Right renal cortex interstitium (tissue), 3 donors: Measurements from ENCODE around the gene OBSCN. TPM values are rescaled to one million over a fixed set of nuclear protein-coding genes. Genes with fewer than 3 reads are reported as not detected.

Experiments used
- DNase-seq, 3 donors: peaks; one replicate each; pipeline ENCODE4 v3.0.0-alpha.2; 2013; ENCODE audit warnings: low read depth in 3 of 3, low spot score in 2 of 3
- polyA plus RNA-seq, 3 donors: library from polyadenylated mRNA; unstranded; fragments of 120-200 nt; gene quantifications; one replicate each; pipeline ENCODE4 v1.2.1, GENCODE V29; 2013; ENCODE audit not compliant: insufficient read length in 3 of 3

Gene OBSCN
- polyA plus RNA-seq, 3 donors: 20.2 to 22.0 (median 20.9) TPM

DNA sequence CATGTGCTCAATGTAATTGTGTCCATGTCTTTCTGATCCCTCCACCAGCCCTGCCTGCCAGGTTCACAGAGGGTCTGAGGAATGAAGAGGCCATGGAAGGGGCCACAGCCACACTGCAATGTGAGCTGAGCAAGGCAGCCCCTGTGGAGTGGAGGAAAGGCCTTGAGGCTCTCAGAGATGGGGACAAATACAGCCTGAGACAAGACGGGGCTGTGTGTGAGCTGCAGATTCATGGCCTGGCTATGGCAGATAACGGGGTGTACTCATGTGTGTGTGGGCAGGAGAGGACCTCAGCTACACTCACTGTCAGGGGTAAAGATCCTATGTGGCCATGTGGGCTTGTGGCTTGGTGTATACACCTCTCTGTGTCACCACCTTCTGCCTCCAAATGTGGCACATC is 91.4 kb downstream of the OBSCN start:
- no peak for DNase-seq

DNA sequence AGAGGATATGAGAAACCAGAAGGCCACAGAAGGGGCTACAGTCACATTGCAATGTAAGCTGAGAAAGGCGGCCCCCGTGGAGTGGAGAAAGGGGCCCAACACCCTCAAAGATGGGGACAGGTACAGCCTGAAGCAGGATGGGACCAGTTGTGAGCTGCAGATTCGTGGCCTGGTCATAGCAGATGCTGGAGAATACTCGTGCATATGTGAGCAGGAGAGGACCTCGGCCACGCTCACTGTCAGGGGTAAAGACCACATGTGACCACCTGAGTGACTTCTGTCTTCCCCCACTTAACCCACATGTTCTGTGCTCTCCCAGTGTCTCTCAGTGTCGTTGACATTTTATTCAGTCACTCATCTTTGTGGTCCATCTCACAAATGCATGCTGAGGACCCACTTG is 92.1 kb downstream of the OBSCN start:
- DNase-seq: no peak

DNA sequence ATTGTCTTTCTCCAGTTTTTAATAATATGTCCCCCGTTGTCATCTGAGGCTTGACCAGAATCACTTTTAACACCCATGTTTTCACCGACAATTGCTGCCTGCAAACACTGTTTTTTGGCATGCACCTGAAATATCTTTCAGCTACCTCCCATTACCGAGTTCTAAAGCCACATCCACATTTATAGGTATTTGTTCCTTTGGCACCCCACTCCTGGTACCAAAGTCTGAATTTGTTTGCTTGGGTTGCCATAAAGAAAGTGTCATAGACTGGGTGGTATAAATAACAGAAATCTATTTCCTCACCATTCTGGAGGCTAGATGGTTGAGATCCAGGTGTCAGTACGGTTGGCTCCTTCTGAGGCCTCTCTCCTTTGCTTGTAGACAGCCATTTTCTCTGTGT is 94.2 kb downstream of the OBSCN start:
- no peak for DNase-seq

DNA sequence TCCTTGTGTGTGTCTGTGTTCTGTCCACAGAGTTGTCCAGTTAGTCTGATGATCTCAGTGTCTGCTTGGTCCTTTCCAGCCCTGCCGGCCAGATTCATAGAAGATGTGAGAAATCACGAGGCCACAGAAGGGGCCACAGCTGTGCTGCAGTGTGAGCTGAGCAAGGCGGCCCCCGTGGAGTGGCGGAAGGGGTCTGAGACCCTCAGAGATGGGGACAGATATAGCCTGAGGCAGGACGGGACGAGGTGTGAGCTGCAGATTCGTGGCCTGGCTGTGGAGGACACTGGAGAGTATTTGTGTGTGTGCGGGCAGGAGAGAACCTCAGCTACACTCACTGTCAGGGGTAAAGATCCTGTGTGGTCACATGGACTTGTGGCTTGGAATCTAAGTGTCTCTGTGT is 95.8 kb downstream of the OBSCN start:
- DNase-seq: no peak

DNA sequence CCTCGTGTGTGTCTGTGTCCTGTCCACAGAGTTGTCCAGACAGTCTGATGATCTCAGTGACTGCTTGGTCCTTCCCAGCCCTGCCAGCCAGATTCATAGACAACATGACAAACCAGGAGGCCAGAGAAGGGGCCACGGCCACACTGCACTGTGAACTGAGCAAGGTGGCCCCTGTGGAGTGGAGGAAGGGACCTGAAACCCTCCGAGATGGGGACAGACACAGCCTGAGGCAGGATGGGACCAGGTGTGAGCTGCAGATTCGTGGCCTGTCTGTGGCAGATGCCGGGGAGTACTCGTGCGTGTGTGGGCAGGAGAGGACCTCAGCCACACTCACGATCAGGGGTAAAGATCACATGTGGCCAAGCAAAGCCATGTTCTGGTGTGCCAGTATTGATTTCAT is 96.4 kb downstream of the OBSCN start:
- DNase-seq: no peak

DNA sequence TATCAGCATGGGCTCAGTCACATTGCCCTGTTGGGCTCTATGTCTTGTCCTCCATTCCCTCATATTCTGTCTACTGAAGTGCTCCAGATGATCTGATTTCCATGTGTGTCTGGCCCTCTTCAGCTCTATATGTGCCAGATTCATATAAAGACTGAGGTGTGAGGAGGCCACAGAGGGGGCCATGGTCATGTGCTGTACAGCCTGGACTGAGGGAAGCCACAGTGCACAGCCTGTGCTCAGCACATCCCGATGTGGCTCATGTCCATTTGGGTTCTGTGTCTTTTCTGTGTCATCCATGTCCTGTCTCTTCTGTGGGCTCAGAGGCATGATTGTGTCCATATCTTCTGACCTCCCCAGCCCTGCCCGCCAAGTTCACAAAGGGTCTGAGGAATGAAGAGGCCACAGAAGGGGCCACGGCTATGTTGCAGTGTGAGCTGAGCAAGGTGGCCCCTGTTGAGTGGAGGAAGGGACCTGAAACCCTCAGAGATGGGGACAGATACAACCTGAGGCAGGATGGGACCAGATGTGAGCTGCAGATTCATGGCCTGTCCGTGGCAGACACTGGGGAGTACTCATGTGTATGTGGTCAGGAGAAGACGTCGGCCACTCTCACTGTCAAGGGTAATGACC is 97.0 kb downstream of the OBSCN start:
- no peak for DNase-seq

DNA sequence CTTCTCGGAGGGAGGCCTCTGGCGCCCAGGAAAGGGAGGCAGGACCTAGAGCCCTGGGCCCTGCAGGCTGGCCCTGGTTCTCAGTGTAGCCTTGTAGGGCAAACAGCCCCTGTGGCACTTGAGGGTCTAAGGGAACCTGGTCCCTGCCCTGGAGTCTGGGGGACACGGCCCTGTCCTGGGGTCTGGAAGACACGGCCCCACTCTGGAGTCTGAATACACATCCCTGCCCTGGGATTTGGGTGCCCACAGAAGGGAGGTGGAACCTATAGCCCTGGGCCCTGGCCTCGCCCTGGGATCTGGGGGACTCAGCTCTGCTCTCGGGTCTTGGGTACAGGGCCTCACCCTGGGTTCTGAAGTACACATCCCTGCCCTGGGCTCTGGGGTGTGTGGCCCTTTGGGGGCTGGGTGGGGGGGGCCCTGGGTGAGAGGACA is 97.9 kb downstream of the OBSCN start:
- no peak for DNase-seq

DNA sequence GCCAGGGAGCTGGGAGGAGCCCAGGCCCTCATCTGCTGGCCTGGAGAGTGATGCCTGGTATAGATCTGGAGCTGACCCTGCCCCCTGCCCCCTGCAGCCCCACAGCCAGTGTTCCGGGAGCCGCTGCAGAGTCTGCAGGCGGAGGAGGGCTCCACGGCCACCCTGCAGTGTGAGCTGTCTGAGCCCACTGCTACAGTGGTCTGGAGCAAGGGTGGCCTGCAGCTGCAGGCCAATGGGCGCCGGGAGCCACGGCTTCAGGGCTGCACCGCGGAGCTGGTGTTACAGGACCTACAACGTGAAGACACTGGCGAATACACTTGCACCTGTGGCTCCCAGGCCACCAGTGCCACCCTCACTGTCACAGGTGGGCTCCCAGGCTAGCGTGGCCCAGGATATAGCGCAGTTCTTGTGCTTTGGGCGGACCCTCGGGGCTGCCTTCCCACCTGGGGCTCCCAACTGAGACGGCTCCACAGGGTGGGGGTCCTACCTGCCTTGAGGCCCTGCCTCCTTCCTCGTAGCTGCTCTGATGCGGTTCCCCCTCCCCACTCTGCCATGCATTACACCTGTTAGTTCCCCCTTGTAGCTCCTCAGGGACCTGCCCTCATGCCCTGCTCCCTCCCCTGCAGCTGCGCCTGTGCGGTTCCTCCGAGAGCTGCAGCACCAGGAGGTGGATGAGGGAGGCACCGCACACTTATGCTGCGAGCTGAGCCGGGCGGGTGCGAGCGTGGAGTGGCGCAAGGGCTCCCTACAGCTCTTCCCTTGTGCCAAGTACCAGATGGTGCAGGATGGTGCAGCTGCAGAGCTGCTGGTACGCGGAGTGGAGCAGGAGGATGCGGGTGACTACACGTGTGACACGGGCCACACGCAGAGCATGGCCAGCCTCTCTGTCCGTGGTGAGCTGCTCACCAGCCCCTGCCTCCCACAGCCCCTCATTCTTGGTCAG is 98.7 kb downstream of the OBSCN start:
- DNase-seq: no peak

DNA sequence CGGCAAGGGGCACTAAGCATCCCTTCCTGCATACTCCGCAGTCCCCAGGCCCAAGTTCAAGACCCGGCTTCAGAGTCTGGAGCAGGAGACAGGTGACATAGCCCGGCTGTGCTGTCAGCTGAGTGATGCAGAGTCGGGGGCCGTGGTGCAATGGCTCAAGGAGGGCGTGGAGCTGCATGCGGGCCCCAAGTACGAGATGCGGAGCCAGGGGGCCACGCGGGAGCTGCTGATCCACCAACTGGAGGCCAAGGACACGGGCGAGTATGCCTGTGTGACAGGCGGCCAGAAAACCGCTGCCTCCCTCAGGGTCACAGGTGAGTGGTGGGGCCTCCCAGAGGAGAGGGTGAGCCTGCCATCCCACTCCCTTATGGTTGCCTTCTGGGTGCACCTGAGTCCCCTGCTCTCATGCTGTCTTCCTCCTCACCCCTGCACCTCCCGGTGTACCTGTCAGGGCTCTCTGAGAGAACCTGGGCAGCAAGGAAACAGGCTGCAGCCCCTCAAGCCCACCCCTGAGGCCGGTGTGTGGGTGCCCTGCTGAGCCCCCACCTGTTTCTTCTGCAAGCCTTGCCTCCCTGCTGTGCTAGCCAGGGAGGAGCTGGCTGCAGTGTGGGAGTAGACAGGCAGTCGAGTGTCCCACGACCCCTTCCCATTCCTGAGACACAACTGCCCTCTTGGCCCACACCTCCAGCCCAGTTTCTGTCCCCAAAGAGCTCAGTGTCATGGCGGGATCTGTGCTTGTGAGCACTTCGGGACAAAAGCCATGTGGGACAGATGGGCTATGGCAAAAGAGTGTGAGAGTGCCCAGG is 99.6 kb downstream of the OBSCN start:
- DNase-seq: no peak

DNA sequence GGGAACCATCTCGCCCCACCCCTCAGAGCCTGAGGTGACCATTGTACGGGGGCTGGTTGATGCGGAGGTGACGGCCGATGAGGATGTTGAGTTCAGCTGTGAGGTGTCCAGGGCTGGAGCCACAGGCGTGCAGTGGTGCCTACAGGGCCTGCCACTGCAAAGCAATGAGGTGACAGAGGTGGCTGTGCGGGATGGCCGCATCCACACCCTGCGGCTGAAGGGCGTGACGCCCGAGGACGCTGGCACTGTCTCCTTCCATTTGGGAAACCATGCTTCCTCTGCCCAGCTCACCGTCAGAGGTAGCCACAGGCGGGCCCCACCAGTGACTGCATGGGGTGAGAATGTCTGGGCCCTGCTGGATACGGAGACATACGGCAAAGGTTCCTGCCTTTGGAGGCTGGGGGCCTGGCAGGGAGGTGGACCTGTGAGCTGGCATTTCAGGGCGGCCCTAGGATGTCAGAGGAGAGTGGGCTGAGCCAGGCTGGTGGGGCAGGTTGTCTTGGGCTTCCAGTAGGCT is 100.3 kb downstream of the OBSCN start:
- no peak for DNase-seq

DNA sequence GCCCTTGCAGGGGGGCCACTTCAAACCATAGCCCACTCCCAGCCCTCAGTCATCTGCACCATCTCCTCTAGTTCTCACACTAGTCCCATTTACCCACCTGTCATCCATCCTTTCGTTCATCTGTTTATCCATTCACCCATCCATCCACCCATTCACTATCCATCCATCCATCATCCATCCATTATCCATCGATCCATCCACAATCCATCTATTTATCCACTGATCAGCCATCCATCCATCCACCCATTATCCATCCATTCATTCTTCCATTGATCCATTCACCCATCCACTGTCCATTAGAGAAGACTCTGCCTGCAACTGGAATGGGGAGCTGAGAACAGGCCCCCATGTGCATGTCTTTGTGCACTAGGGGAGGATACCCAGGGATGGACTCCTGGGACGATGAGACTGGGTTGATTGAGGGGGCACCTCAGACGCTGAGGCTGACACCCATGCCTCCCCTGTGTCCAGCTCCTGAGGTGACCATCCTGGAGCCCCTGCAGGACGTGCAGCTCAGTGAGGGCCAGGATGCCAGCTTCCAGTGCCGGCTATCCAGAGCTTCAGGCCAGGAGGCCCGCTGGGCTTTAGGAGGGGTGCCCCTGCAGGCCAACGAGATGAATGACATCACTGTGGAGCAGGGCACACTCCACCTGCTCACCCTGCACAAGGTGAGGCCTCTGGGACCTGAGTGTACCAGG is 100.9 kb downstream of the OBSCN start:
- no peak for DNase-seq

DNA sequence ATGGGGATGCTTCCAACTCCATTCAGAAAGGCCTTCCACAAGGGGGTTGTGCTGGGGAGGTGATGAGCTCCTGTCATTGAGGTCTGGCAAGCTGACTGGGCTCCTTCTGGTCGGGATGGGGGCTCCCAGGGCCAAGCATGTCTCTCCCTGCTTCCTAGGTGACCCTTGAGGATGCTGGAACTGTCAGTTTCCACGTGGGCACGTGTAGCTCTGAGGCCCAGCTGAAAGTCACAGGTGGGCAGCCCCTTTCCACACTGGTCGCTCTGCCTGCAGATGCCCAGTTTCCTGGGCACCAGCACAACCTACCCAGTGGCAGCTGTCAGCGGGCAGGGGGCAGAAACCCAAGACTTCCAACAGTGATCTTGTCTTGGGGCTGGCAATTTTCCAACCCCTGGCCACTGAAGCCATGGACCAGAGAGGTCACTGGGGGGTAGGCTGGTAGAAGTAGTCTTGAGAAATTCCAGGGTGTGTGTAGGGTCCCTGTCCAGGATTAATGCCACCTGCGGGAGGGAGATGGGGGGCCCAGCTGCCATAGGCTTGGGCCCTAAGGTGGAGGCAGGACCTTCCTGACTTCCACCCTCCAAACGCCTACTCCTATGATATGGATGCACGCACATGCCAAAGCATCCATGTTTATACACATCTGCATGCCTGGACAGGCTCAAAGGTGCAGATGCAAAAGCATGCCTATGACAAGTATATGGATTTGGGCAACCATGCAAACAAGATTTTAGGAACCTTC is 101.7 kb downstream of the OBSCN start:
- DNase-seq: no peak

DNA sequence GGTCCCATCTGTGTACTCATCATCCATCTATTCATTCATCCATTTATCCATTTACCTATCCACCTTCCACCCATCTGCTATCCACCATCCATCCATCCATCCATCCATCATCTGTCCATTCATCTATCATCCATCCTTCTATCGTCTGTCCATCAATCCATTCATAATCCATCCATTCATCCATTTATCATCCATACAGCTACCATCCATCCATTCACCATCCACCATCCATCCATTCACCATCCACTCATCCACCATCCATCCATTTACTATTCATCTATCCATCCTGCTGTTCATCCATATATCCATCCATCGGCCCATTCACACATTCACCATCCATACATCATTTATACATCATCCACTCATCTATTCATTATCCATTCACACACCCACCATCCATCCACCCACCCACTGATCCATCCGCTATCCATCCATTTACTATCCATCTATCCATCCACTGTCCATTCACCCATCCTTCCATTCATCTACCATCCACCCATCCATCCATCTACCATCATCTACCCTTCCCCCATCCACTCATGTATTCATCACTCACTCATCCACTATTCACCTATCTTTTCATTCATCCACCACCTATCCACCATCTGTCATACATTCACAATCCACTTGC is 102.4 kb downstream of the OBSCN start:
- DNase-seq: no peak

DNA sequence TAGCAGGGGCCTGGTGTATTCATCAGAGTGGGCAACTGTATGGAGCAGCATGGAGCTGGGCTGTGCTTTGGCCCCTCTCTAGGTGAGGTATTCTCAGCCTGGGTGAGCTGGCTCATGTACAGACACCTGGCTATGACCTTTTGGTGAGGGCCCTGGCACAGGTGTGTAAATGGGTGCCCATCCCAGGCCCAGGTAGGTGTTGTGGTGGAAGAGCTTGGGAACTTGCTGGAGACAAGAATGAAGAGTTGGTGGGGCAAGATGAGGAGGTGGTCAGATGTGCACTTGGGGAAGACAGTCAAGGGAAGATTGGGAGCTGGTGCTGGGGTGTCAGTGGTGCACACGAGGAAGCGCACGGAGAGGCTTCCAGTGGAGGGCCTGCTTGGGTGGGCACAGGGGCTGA is 103.2 kb downstream of the OBSCN start:
- DNase-seq: no peak

DNA sequence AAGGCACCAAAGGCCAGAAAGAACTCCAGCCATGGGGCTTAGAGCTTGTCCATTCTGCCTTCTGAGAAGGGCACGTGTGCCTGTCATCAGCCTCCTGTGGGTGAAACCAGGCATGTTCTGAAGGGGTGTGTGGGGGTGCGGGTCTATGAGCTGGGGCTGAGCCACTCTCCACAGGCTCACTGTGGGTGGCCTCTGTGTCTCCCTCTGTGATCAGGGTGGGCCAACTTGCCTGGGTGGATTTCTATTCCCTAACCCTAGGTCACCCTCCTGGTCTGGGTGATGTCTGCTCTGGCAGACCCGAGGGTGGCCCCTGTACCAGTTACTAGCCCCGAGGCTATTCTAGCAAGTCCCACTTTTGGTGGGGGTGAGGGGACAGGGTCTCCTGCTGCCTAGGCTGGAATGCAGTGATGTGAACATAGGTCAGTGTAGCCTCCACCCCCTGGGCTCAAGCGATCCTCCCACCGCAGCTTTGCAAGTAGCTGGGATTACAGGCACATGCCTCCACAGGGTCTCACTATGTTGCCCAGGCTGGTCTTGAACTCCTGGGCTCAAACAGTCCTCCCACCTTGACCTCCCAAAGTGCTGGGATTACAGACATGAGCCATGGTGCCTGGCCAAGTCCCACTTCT is 104.4 kb downstream of the OBSCN start:
- no peak for DNase-seq

DNA sequence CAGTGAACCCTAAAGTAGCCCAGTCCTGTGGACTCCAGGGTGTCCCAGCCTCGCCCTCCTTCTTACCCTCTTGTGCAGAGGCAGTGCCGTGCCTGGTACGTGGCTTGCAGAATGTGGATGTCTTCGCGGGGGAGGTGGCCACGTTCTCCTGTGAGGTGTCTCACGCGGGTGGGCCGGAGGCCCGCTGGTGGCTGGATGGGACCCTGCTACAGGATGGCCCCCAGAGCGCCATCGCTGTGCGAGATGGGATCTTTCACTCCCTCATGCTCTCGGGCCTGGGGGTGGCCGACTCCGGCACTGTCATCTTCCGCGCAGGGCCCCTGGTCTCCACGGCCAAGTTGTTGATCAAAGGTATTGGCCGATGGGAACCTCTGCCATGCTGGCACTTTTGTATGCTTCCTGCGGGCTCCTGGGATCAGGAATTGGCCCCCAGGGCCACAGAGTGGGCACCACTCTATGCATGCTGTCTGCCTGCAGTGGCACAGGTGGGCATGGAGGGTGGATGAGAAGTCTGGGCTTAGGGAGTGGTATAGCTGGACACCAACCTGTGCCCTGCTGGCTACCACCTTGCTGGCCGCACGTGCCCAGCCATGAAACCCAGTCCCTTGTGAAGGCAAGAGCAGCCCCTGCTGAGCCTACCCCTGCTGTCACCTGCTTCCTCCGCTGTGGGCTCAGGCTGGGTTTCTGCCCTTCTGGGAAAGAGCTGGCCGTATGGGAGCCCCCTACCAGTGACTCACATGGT is 105.9 kb downstream of the OBSCN start:
- DNase-seq: no peak

DNA sequence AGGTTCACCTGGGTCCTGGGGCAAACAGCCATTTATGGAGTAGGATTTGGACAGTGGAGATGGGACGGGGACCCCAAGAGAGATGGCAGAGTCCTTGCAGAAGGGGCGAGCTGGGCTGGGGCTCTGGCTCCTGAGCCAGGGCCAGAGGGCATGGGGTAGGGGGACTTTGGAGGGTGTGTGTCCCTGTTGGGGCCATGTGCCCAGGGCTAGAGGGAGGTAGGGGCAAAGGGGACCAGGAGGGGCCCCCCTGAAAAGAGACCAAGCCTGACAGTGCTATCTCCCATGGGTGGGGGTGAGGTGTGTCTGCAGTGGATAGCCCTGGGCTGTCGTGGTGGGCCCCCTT is 106.4 kb downstream of the OBSCN start:
- no peak for DNase-seq
